SU-DHL-6 (cell line): ENCODE measurements around the gene HSD3B2.

ENCODE experiments used
- H2AFZ ChIP-seq: fragments of 200-600 bp; sonication (generic); 2 replicates; pipeline ENCODE4 v1.6.1; 2014; ENCODE audit warnings: low read depth, mild to moderate bottlenecking, moderate library complexity, mixed read lengths, antibody characterized with exemption, low read length; ENCODE audit not compliant: severe bottlenecking
- H3F3A ChIP-seq: fragments of 200-600 bp; shearing (Covaris generic); 2 replicates; pipeline ENCODE4 v1.6.0; 2016; ENCODE audit warnings: antibody characterized with exemption, mild to moderate bottlenecking; ENCODE audit not compliant: insufficient read depth
- H3K27ac ChIP-seq: fragments of 200-600 bp; sonication (generic); 2 replicates; pipeline ENCODE4 v1.5.1; 2016; ENCODE audit warnings: low read depth, mild to moderate bottlenecking, low read length, moderate library complexity, mixed read lengths
- H3K27me3 ChIP-seq: fragments of 200-600 bp; sonication (generic), shearing (Covaris generic); 2 replicates; pipeline ENCODE4 v1.6.0; 2014; ENCODE audit warnings: mild to moderate bottlenecking, low read length
- H3K36me3 ChIP-seq: fragments of 200-600 bp; sonication (generic); 2 replicates; pipeline ENCODE4 v1.6.1; 2014; ENCODE audit warnings: mild to moderate bottlenecking, low read length, mixed read lengths
- H3K4me2 ChIP-seq: fragments of 300-600, 200-600 bp; shearing (Covaris generic), sonication (generic); 2 replicates; pipeline ENCODE4 v1.6.0; 2014; ENCODE audit warnings: low read length, low read depth, mild to moderate bottlenecking; ENCODE audit not compliant: poor library complexity, severe bottlenecking
- H3K4me3 ChIP-seq: fragments of 200-600 bp; sonication (generic); 2 replicates; pipeline ENCODE4 v1.5.1; 2014; ENCODE audit warnings: antibody characterized with exemption, low read length, mild to moderate bottlenecking, mixed read lengths; ENCODE audit not compliant: insufficient read depth, poor library complexity, severe bottlenecking
- H3K79me2 ChIP-seq: fragments of 200-600 bp; sonication (generic); 2 replicates; pipeline ENCODE4 v1.6.1; 2014; ENCODE audit warnings: mild to moderate bottlenecking, low read length, moderate library complexity; ENCODE audit not compliant: insufficient read depth
- H3K9ac ChIP-seq: fragments of 200-600 bp; sonication (generic); 2 replicates; pipeline ENCODE4 v1.7.0; 2014; ENCODE audit warnings: mild to moderate bottlenecking, low read length
- H3K9me2 ChIP-seq: fragments of 200-600 bp; sonication (generic); replicated peaks from 2 replicates; pipeline ENCODE4 v1.6.1; 2014; ENCODE audit warnings: low read length; ENCODE audit not compliant: insufficient read depth
- H3K9me3 ChIP-seq: fragments of 200-600 bp; sonication (generic); 2 replicates; pipeline ENCODE4 v1.6.1; 2014; ENCODE audit warnings: low read length, mixed read lengths; ENCODE audit not compliant: insufficient read depth
- H4K20me1 ChIP-seq: fragments of 200-600 bp; sonication (generic); 2 replicates; pipeline ENCODE4 v1.6.1; 2014; ENCODE audit warnings: low read depth, mild to moderate bottlenecking, antibody characterized with exemption, low read length, moderate library complexity, mixed read lengths
- CTCF ChIP-seq: fragments of 200-600 bp; sonication (generic); IDR thresholded peaks from one replicate; pipeline ENCODE4 v1.5.1; 2017; ENCODE audit warnings: antibody characterized with exemption, mild to moderate bottlenecking, low read length, moderate library complexity; ENCODE audit not compliant: insufficient read depth, poor library complexity, severe bottlenecking
- EZH2phosphoT487 ChIP-seq: fragments of 200-600 bp; sonication (generic), shearing (Covaris generic); conservative IDR thresholded peaks from 2 replicates; pipeline ENCODE4 v1.6.1; 2018; ENCODE audit warnings: mild to moderate bottlenecking, antibody characterized with exemption, low read length, moderate library complexity, mixed read lengths

Gene HSD3B2

DNA sequence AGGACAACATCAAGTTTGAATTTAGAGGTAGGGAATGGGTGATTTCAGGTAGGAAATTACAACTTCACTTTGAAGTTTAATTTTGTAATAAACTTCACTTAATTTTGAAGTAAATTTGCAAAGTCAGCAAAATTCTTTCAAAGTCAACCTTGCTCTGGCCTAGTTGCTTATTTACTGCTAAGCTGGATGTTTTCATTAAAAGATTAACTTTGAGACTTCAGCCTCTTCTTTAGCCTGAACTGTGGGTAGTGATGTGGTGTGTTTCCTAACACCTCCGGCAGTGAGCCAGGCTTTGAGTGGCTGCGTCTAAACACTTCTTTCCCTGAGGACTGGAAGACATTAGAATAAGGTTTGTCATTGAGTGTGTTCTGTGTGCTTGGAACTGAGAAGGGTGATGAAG lies 46.4 kb upstream of the HSD3B2 start, which contains the start of gene HAO2:
Gene HAO2, plus strand, starts transcription at position 232 of the 400 bp plus-strand sequence. CDS start 12,301 bp downstream, outside the sequence.
- Histone ChIP-seq H3K36me3 (no peaks in the 10 kb centered on the region), H3K27ac (no peak within 1 kb of the TSS), H3K9me2 (no peaks in the 10 kb centered on the region), H3K4me3 (no peak within 1 kb of the TSS), H3K9ac (no peak within 1 kb of the TSS), H3K4me2 (no peak within 1 kb of the TSS), H4K20me1 (no peaks in the 10 kb centered on the region), H2AFZ (no peak within 1 kb of the TSS), H3K9me3 (no peaks in the 10 kb centered on the region), H3K27me3 (no peaks in the 10 kb centered on the region), H3K79me2 (no peaks in the 10 kb centered on the region), H3F3A (no peaks in the 10 kb centered on the region)
- TF ChIP-seq CTCF (no peak), EZH2phosphoT487 (no peak)

DNA sequence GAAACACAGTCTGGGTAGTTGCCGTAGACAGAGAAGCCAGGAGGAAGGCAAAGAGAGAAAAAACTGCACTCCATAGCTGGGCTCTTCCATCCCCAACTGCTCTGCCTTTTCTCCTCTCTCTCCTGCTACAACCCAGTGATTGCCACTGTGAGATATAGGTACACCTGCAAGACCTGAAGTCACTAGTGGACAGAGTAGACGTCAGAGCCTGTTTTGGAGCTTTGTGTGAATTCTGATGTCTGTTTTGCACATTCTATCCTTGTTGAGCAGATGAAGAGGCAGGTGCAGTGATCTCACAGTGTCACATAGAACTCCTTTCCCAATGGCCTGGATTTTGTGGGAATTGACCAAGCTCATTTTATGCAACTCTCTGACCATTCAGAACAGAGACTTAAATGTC lies 44.2 kb upstream of the HSD3B2 start:
- Histone ChIP-seq H4K20me1 (no peaks in the 10 kb centered on the region), H3K27ac (no peak overlapping the region), H3K4me3 (no peak overlapping the region), H3K4me2 (no peak overlapping the region), H3K36me3 (no peaks in the 10 kb centered on the region), H3F3A (no peaks in the 10 kb centered on the region), H3K9me2 (no peaks in the 10 kb centered on the region), H3K9me3 (no peaks in the 10 kb centered on the region), H2AFZ (no peak overlapping the region), H3K79me2 (no peaks in the 10 kb centered on the region), H3K9ac (no peak overlapping the region), H3K27me3 (no peaks in the 10 kb centered on the region)
- TF ChIP-seq CTCF (no peak), EZH2phosphoT487 (no peak)

DNA sequence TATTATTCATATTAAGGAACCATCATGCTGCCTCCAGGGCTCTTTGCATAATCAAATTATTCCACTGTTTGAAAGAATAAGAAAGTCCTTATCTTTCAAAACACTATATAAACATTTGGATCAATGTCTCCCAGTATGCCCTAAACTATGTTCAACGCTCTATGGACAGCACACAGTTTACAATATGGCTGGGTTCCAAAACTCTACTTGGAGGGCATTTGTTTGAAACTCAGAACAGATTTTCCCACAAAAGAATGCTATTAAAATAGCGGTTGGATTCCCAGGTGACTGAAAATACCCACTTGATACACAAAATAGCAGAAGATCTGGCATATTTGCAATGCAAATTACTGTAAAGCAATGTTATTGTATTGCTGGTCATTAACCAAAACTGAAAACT lies 43.1 kb upstream of the HSD3B2 start:
- Histone ChIP-seq H3K27ac (no peak overlapping the region), H2AFZ (no peak overlapping the region), H3F3A (no peaks in the 10 kb centered on the region), H3K79me2 (no peaks in the 10 kb centered on the region), H3K36me3 (no peaks in the 10 kb centered on the region), H3K9me3 (no peaks in the 10 kb centered on the region), H3K4me3 (no peak overlapping the region), H3K4me2 (no peak overlapping the region), H3K27me3 (no peaks in the 10 kb centered on the region), H4K20me1 (no peaks in the 10 kb centered on the region), H3K9me2 (no peaks in the 10 kb centered on the region), H3K9ac (no peak overlapping the region)
- TF ChIP-seq EZH2phosphoT487 (no peak), CTCF (no peak)
